Measurements from ENCODE around the gene RHOH. TPM values are rescaled to one million over a fixed set of nuclear protein-coding genes. Genes with fewer than 3 reads are reported as not detected.

Gene RHOH
- total RNA-seq, 1 experiment from 2014 or later = not detected

DNA sequence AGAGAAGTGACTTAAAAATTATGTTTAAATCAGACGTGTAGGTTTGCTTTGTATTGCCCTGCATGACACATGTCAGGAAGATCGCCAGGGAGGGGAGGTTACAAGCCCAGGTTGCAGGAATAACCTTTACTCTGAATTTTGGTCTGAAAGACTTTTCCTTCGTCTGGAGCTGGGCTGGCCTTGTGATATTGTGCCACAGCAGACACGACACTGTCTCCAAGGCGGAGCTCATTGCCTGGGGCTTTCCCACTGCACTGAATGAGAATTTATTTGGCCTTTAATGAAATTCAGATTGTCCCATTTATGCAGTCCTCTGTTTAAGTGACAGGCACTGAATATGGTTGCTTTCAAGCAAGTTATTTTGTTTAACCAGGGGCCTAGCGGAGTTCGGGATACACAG is 45.1 kb downstream of the RHOH start:
- Histone ChIP-seq H3K4me1 (replicated peaks; ENCODE audit: insufficient read depth) (no peaks in the 10 kb centered on the region), H3K36me3 (ENCODE audit: low read depth) (no peaks in the 10 kb centered on the region), H3K27ac (no peak overlapping the region), H3K9me2 (ENCODE audit: insufficient read depth) (no peaks in the 10 kb centered on the region), H4K20me1 (ENCODE audit: insufficient read depth) (no peaks in the 10 kb centered on the region), H3K9me3 (ENCODE audit: insufficient read depth, low read depth) (no peaks in the 10 kb centered on the region), H3F3A (ENCODE audit: insufficient read depth, low read depth) (no peaks in the 10 kb centered on the region), H3K79me2 (ENCODE audit: low read depth) (no peaks in the 10 kb centered on the region), H3K4me3 (no peak overlapping the region), H3K27me3 (ENCODE audit: insufficient read depth, low read depth) (no peaks in the 10 kb centered on the region), H3K4me2 (no peak overlapping the region), H2AFZ (no peak overlapping the region)
- BruUV-seq (replicated peaks) = no TSS peak
- ChIA-PET POLR2A (ENCODE audit: unreplicated experiment) (no interaction called here), CTCF (no interaction called here)
- no peak for DNase-seq
- TF ChIP-seq, protein P1, sequence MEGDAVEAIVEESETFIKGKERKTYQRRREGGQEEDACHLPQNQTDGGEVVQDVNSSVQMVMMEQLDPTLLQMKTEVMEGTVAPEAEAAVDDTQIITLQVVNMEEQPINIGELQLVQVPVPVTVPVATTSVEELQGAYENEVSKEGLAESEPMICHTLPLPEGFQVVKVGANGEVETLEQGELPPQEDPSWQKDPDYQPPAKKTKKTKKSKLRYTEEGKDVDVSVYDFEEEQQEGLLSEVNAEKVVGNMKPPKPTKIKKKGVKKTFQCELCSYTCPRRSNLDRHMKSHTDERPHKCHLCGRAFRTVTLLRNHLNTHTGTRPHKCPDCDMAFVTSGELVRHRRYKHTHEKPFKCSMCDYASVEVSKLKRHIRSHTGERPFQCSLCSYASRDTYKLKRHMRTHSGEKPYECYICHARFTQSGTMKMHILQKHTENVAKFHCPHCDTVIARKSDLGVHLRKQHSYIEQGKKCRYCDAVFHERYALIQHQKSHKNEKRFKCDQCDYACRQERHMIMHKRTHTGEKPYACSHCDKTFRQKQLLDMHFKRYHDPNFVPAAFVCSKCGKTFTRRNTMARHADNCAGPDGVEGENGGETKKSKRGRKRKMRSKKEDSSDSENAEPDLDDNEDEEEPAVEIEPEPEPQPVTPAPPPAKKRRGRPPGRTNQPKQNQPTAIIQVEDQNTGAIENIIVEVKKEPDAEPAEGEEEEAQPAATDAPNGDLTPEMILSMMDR (conservative IDR thresholded peaks at IDR 0.05) = no peak
- no peak for TF ChIP-seq EZH2 (IDR thresholded peaks at IDR 0.05; ENCODE audit: low read depth)
- intact Hi-C loops (cut with micrococcal nuclease; ENCODE audit: unreplicated experiment) = no loop called here

DNA sequence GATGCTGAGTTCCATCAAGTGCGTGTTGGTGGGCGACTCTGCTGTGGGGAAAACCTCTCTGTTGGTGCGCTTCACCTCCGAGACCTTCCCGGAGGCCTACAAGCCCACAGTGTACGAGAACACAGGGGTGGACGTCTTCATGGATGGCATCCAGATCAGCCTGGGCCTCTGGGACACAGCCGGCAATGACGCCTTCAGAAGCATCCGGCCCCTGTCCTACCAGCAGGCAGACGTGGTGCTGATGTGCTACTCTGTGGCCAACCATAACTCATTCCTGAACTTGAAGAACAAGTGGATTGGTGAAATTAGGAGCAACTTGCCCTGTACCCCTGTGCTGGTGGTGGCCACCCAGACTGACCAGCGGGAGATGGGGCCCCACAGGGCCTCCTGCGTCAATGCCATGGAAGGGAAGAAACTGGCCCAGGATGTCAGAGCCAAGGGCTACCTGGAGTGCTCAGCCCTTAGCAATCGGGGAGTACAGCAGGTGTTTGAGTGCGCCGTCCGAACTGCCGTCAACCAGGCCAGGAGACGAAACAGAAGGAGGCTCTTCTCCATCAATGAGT is 46.6 kb downstream of the RHOH start:
- intact Hi-C loops (cut with micrococcal nuclease; ENCODE audit: unreplicated experiment) = no loop called here
- Histone ChIP-seq H4K20me1 (ENCODE audit: insufficient read depth) (no peaks in the 10 kb centered on the region), H3K4me3 (no peak overlapping the region), H2AFZ (no peak overlapping the region), H3F3A (ENCODE audit: insufficient read depth, low read depth) (no peaks in the 10 kb centered on the region), H3K27me3 (ENCODE audit: insufficient read depth, low read depth) (no peaks in the 10 kb centered on the region), H3K9me2 (ENCODE audit: insufficient read depth) (no peaks in the 10 kb centered on the region), H3K9me3 (ENCODE audit: insufficient read depth, low read depth) (no peaks in the 10 kb centered on the region), H3K4me1 (replicated peaks; ENCODE audit: insufficient read depth) (no peaks in the 10 kb centered on the region), H3K79me2 (ENCODE audit: low read depth) (no peaks in the 10 kb centered on the region), H3K4me2 (no peak overlapping the region), H3K27ac (no peak overlapping the region), H3K36me3 (ENCODE audit: low read depth) (no peaks in the 10 kb centered on the region)
- no peak for DNase-seq
- ChIA-PET CTCF (interaction anchor here (0.5 kb wide), 1 partner anchor 195 kb away, joined by 7 read pairs; no protein-coding TSS in a partner anchor), POLR2A (ENCODE audit: unreplicated experiment) (no interaction called here)
- TF ChIP-seq, protein P1 (conservative IDR thresholded peaks at IDR 0.05) = no peak
- TF ChIP-seq EZH2 (IDR thresholded peaks at IDR 0.05; ENCODE audit: low read depth) = no peak
- BruUV-seq (replicated peaks) = no TSS peak

DNA sequence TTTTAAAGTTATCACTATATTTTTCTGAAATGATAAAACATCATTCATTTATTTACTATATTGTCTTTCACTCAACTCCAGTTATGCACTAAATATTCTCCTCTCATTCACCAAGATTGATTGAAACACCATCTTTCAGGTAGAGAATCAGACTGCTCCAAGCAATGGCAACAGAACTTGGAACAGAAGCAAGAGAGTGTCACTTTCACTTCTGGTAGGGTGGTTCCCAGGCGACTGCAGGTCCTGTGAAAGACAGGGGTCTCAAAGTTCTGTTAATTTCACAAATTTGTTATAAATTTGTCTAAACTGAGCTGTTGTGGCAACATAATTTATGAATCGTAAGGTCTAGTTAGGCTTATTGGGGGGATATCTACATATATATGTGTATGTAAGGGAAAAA is 47.8 kb downstream of the RHOH start:
- no peak for DNase-seq
- Histone ChIP-seq H3K4me2 (no peak overlapping the region), H3K4me1 (replicated peaks; ENCODE audit: insufficient read depth) (no peaks in the 10 kb centered on the region), H3K4me3 (no peak overlapping the region), H3K9me2 (ENCODE audit: insufficient read depth) (no peaks in the 10 kb centered on the region), H3K79me2 (ENCODE audit: low read depth) (no peaks in the 10 kb centered on the region), H3K27ac (no peak overlapping the region), H3K9me3 (ENCODE audit: insufficient read depth, low read depth) (no peaks in the 10 kb centered on the region), H4K20me1 (ENCODE audit: insufficient read depth) (no peaks in the 10 kb centered on the region), H3K27me3 (ENCODE audit: insufficient read depth, low read depth) (no peaks in the 10 kb centered on the region), H3K36me3 (ENCODE audit: low read depth) (no peaks in the 10 kb centered on the region), H2AFZ (no peak overlapping the region), H3F3A (ENCODE audit: insufficient read depth, low read depth) (no peaks in the 10 kb centered on the region)
- ChIA-PET POLR2A (ENCODE audit: unreplicated experiment) (no interaction called here), CTCF (no interaction called here)
- no peak for TF ChIP-seq EZH2 (IDR thresholded peaks at IDR 0.05; ENCODE audit: low read depth)
- TF ChIP-seq, protein P1 (conservative IDR thresholded peaks at IDR 0.05) = no peak
- intact Hi-C loops (cut with micrococcal nuclease; ENCODE audit: unreplicated experiment) = no loop called here
- no TSS peak for BruUV-seq (replicated peaks)

Measured in PC-9 (cell line).